ENCODE measurements around the gene CROCC2.

The CROCC2 gene

DNA sequence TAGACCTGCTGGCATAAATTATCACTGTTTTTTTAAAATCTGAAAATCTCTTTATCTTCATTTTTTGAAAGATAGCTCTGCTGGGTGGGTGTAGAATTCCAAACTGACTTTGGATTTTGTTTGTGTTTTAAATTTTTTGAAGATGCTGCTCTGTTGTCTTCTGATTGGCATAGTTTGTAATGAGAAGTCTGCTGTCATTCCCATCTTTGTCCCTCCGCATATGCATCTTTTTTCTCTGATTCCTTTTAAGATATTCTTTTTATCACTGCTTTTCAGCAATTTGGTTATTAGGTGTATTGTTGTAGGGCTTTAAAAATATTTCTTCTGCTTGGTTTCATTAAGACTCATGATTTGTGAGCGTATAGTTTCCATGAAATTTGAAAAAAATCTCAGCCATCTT, 99.4 kb downstream of the CROCC2 start:
- no peak for DNase-seq

DNA sequence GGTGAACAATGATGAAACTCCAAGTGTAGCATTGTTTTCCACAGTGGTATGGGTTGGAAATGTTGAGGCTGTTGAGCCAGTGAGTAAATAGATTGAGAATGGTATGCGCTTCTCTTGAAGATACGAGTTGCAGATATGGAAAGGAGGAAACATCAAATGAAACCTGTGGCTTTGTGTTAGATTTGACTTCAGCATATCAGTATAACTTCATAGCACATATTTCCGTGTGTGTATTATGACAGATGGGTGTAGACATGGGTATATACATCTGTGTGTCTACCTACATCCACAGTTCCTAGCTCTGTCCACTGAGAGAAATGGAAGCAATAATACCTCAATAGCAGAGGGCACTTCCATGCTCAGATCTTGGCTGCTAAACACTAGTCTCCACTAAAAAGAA, 100.3 kb downstream of the CROCC2 start:
- DNase-seq = no peak

DNA sequence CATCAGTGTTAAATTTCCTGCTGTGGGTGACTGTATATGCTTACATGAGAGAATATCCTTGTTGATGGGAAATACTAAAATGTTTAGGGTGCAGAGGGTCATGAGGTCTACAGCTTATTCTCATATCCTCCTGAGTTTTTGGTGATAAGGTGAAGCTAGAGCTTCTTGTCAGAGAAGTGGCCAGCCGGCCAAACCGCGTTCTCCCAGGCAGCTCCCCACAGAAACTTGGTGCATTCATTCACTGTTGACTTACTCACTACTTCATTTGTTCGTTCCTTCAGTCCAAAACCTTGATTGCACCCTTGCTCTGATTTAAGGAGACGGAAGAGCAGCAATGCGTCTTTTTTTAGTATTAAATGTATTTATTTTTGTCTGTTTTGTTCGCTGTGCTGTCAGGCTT, 101.0 kb downstream of the CROCC2 start:
- no peak for DNase-seq

DNA sequence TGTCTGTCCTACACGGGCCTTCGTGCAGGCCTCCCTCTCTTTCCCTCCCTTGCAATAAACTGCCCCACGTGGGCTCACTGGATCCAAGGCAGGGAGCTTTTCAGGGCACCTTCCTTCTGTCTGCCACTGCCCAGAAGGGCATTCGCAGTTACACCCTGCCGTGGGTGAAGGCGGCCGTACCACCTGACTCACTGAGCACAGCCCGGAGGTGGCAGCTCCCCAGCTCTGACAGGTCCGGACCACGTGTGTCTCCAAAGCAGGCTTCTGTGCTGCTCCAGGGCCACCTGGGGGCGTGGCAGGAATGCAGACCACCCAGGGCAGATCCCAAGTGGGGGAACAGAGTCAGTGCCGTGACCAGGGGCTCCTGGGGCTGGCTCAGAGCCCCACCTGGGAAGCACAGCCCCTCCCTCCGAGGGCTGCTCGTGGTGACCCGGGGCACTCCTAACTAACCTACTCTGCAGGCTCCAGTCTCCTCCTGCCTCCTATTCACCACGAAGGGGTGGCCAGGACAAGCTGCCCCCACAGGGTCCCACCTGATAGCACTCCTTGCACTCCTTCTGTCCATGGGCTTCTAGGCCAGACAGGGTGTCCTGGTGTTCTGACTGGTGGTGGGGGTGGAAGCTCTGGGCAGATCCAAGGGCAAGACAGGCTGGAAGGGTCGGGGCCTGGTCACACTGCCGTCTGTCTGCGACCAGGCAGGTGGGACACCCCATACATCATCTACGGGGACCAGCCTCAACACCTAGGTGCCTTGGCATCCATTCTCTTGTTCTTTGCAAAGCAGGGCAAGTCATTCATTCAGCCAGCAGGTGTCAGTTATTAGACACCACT, 102.0 kb downstream of the CROCC2 start:
- DNase-seq = peak; percentile 57

DNA sequence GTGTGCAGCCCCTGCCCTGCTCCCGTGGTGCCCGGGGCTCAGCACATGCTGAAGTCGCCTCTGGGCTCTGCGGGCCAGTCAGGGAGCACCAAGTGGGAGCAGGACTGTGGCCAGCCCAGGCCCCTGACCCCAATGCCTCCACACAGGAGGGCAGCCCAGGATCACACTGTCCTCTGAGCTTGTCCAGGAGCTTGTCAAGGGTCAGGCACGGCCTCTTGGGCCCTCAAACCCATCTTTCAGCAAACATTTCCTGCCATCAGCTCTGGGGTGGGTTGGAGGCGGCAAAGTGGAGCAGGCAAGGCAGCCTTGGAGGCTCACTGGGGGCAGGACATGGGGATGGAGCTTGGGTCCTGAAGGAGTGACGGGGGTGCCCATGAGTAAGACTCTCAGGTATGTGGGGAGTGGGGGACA, 102.6 kb downstream of the CROCC2 start:
- DNase-seq = peak; percentile 56

DNA sequence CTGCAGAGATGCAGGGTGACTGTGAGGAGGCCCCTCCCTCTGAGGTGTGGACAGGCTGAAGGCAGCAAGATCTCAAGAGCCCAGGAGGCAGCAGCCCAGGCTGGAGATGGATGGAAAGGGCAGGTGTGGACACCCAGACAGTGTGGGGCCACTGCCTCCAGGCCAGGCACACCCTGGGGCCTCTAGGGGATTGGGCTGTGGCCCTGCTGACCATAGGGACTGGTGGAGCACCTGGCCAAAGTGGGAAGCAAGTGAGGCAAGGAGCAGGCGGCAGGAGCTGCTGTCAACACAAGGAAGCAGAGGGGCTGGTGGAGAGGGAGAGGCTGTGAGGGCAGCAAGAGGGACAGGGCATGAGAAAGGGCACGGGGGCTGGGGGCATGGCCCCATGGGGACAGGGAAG, 103.1 kb downstream of the CROCC2 start:
- DNase-seq = no peak

DNA sequence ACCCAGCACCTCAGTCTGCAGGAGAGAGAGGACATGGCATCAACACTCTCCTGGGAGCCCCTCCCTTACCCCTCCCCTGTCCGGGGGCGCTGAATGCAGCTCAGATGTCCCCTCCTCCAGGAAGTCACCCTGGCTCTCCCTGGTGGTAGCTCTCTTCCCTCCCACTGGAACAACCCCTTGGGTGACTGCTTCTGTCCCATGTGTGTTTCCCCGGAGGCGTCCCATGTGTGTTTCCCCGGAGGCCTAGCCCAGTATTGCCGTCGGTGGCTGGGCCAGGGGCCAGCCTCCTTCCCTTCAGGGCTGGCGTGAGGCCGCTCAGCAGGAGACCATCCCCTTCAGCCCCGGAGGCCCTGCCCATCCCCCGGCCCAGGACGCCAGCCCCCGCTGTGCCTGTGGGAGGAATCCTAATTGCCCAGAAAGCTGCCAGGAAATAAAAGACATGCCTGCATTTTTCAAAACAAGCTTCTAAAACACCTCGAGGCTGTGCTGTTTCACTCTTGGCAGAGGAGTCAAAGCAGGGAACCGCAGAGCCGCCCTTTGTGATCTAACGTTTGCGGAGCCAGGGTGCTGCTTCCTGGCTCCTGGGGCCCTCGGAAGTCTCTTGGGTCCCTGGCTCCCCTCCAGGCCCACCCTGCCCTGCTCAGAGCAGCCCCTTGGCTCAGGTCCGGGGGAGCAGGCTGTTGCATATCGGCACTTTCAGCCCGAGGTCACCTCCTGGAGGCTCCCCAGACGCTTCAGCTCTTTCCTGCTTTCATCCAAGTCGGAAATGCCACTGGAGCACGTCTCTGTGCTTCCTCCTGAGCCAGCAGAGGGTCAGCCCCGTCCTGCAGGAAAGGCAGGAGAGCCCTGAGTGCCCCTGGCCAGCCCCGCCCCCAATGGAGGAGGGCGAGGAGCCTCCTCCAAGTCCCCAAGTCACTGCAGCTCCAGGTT, 103.7 kb downstream of the CROCC2 start:
- DNase-seq = peak; percentile 77

DNA sequence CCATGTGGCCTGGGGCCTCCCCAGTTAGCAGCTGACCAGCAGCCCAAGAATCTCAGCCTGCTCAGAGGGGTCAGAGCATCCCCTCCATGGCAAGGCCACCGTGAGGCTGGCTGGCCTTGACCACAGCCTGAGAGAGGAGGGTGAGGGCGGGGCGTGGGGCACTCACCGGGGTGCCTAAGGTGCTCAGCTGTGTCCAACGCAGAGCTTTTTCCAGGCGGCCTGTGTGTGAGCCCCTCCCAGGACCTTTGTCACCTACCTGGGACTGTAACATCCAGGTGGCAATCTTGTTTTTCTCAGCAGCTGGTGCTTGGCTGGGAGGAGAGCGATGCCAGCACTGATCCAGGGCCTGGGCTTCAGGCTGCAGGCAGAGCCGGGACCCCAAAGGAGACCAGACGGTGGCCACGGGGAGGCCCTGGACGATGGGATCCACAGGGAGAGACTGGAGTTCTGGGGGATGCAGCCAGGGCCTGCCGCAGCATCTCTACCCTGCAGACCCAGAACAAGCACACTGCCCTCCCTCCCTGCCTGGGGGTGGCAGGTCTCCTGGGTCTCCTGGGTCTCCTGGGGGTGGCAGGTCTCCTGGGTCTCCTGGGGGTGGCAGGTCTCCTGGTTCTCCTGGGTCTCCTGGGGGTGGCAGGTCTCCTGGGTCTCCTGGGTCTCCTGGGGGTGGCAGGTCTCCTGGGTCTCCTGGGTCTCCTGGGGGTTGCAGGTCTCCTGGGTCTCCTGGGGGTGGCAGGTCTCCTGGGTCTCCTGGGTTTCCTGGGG, 104.6 kb downstream of the CROCC2 start:
- peak; percentile 57 for DNase-seq

DNA sequence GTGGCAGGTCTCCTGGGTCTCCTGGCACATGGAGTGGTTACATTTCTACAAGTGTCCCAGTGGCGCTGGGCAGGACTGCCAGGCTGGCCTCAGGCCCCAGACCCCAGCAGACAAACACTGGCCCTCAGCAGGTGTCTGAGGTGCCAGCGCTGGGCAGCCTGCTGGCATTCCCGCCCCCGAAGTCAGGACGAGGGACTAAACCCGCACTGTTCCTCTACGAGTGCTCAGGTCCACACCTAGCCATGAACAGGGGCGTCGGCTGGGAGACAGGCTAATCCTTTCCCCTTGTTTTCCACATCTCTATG, 105.1 kb downstream of the CROCC2 start:
- no peak for DNase-seq

DNA sequence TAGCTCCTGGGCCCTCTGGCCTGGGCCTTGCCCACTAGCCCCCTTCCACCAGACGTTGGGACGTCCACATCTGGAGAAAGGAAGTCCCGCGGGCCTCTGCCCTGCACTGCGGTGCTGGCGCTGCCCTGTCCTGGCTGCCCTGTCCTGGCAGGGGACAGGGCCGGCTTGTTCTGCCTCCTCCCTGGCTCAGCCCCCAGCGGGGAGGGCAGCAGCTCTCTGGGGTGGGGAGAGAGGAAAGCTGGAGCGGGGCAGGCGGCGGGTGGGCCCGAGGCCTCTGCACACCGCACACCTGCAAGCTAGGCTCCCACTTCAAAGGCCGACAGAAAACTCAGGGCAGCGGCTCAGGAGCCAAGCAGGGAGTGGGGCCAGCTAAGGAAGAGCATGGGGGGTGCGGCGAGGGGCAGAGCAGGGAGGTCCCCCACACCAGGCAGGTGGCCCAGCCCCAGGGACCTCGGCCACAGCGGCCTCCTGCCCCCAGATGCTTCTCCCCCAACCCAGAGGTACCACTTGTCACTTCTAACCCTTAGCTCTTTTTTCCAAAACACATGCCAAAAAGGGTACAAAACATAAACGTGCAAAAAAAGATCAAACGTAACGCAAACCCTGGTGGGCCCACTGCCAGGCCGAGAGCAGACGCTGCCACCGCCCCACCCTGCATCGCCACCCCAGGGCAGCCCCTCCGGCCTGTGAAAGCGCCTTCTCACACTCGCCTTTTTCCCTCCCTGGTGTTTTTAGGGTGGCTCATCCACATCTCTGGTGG, 105.8 kb downstream of the CROCC2 start:
- DNase-seq = peak; percentile 67

DNA sequence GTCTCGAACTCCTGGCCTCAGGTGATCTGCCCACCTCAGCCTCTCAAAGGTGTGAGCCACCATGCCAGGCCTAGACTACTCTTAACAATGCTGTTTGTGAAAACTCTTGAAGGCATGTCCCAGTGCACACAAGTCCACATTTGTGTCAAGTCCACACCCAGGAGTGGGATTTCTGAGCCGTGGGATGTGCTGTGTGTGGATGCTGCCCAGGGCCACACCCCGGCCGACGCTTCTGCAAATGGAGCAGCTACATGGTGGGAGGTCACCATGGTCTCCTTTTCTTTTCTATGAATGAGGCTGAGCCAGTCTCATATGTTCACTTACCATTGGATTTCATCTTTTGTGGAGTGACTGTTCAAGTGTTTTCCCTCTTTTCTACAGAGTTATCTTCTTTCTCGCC, 108.1 kb downstream of the CROCC2 start:
- DNase-seq = peak; percentile 42

DNA sequence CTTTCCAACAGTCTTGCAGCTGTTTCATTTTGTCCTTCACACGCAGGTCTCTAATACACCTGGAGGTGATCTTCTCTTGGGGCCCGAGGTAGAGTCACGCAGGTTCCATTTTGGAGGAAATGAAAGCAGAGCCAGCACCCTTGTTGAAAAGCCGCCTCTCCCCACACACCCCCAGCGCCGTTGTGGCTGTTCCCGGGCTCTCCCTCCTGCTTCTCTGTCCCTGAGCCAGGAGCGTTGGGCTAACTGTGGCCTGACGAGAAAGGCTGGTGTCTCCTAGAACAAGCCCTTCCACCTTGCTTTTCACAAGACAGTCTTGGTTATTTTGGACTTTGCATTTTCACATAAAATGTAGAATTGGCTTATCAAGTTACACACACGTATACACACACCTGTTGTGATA, 108.6 kb downstream of the CROCC2 start:
- DNase-seq = no peak

DNA sequence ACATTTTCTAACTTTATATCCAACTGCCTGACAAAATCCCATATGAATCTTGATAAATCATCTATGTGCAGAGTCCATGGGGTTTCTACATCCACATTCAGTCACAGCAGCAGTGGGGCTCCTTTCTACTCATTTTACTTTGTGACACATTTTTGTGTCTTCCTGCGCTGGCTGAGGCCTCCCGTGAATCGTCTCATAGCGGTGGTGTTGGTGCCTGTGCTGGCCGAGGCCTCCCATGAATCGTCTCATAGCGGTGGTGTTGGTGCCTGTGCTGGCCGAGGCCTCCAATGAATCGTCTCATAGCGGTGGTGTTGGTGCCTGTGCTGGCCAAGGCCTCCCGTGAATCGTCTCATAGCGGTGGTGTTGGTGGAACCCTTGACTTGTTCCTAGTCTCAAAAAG, 109.3 kb downstream of the CROCC2 start:
- DNase-seq = peak; percentile 26

DNA sequence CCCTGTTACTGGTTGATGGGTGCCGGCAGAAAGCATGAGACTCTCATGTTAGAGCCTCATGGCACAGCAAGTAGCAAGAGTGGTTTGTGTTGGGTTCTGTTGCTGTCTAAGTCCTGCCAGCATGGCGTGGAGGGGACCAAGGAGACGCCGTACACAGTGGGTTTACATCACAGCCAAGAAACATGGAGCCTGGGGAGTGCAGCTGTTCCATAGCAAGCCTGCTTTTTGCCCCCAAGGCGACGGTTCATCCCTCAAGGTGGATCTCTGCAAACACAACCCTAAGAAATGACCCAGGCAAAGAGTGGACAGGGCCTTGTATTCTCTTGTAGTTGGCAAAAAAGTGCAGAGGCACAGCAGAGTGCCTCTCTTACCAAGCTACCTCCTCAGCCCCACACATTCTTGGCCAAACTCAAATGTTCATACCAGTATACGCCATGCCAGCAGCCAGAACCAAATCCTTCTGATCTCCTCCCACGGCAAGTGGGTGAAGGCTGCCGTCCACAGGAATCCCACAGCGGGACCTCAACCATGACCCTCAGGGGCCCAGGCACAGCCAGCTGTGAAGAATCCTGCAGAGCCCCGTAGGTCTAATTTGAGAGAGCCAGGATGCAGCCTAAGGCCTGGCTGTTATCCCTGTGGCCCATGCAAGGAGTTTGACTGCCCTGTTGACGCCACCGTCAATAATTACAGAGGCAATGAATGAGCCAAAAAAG, 111.2 kb downstream of the CROCC2 start:
- peak; percentile 49 for DNase-seq

DNA sequence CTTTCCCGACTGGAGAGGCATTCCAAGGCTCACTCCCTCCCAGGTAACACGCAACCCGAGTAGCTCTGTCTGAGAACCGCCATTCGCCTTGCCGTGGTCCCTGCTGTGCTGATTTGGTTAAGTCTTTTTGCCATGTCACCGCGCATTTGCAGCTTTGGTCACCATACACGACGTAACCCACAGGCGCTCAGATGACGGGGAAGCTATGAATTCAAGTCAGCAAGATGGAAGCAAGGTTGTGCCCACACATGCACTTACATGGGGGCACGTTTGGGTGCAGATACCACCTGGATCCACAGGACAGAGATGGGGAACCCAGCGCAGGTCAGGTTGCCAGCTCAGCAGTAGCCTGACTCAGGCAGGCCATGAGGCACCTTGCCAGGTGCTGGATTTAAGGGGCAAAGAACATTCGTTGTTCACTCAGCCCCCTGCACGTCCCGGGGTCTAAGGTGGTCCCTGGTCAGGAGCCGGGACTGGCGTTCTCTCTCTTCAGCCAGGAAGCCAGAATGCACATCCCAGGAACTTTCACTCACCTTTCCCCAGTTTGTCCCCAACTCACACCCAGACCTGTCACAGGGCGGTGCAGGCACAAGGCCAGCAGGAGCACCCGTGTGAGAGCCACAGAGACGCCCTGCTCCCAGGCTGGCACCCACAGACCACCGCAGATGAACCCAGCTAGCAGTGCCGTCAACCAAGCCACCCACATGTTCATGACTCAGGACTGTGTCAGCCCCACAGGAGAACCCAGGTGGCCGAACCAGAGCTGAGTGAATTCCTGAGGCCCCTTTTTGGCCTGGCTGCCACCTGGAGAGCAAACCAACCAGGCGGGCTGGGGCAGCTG, 112.1 kb downstream of the CROCC2 start:
- DNase-seq = peak; percentile 56

DNA sequence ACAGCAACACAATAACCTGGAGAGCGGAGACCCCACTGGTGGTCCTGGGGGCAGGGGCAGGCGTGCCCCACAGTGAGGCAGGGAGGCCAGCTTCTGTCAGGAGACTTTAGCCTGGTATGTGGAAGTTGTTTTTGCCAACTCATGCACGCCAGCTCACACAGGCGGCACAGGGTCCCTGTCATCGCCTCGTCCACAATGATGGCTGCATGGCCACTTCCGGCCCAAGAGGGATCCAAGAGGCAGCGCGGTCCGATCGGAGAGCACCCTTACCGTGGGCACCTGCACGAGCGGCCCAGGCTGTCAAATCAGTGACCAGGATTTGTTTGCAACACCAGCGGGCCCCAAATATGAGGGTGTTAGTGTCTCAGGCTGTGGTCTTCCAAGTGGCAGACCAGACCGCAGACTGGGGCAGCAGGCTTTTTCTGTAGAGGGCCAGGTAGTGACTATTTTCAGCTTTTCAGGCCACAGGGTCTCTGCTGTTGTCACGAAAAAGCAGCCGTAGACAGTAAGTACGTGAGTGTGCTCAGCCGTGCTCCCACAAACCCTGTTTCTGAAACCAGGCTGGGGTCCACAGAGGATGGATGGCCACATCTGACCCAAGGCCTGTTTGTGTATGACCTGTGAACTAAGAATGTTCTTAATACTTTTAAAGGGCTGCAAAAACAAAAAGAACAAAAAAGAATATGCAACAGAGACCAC, 113.5 kb downstream of the CROCC2 start:
- peak; percentile 28 for DNase-seq

DNA sequence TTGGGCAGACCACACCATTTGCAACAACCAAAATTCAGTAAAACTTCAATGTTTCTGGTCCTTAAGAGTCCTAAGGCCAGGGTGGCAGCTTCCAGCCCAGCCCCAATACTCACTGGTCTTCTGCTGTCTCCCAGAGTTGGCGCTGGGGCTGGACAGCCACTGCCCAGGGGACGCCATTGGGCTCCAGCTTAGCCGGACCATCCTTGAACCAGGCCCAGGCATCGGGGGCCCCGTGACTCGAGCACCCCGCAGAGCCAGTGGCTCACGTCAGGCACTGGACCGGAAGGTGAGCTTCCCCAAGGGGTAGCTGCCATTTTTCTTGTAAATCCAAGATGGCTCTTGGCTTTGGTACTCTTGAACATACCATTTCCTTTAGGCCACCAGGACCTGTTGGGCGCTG, 114.1 kb downstream of the CROCC2 start:
- peak; percentile 42 for DNase-seq

DNA sequence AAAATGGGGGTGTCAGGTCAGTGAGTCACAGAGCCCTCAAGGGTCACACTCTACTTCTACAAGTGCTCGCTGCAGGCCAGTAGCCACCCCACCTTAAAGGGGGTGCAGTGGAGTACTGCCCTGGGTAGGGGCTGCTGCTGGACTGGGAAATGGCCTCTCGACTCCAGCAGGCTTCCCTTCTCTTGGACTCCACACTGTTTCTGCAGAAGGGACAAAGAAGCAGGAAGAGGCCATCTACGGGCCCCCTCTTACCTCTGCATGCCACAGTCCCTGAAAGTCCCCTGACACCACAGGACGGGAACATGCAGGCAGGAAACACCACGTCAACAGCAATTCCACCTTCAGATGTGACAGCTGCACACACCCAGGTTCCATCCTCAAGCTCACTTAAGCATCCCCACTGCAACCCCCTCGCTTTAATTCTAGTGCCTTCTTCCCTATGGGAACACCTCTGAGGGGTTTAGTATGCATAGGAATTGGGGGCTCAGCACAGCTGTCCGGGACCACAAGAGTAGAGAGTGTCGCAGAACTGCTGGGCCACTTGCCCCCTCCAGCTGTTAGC, 114.6 kb downstream of the CROCC2 start:
- peak; percentile 44 for DNase-seq

DNA sequence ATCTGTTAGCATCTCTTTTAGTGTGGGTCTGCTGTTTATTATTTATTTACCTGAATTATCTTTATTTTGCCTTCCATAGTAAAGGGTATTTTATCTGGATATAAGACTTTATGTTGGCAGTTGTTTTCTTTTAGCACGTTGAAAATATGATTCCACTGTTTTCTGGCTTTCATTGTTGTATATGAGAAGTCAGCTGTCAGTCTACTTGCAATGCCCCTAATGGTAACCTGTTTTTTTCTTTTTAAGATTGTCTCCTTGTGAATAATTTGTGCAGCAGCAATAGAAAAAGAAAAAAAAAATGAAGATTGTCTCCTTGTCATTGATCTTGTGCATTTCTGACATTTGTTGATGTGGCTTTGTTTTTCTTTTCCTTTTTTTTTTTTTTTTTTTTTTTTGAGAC, 119.5 kb downstream of the CROCC2 start:
- DNase-seq = no peak

Data from activated CD8-positive, alpha-beta memory T cell treated with anti-CD3 and anti-CD28 coated beads for 24 hours (primary cell).